GM12891 (cell line): ENCODE data around the gene FAM199X.

Experiments used
- PAX5 ChIP-seq: IDR thresholded peaks from 2 replicates; pipeline ENCODE4 v1.6.1; 2011; ENCODE audit warnings: low read length, moderate library complexity, mild to moderate bottlenecking; ENCODE audit not compliant: insufficient read depth, severe bottlenecking
- POLR2A ChIP-seq: IDR thresholded peaks from 2 replicates; pipeline ENCODE4 v1.6.1; 2011; ENCODE audit warnings: low read depth, low read length, control low read depth
- POLR2AphosphoS5 ChIP-seq: IDR thresholded peaks from 2 replicates; pipeline ENCODE4 v1.6.1; 2011; ENCODE audit warnings: low read depth, low read length, control low read depth
- POU2F2 ChIP-seq: IDR thresholded peaks from 2 replicates; pipeline ENCODE4 v1.6.1; 2011; ENCODE audit warnings: low read depth, mild to moderate bottlenecking, control low read depth, low read length, moderate library complexity
- SPI1 ChIP-seq: IDR thresholded peaks from 2 replicates; pipeline ENCODE4 v1.6.1; 2011; ENCODE audit warnings: low read depth, low read length, control low read depth
- TAF1 ChIP-seq: IDR thresholded peaks from 2 replicates; pipeline ENCODE4 v1.6.1; 2011; ENCODE audit warnings: low read depth, low read length, control low read depth

GRCh38 chrX:104189837-104190236 is 23.6 kb downstream of the FAM199X start:
- no peak for TF ChIP-seq PAX5
- TF ChIP-seq POLR2A: no peak
- no peak for TF ChIP-seq POLR2AphosphoS5
- no peak for TF ChIP-seq TAF1
- no peak for TF ChIP-seq SPI1
- no peak for TF ChIP-seq POU2F2
